ENCODE results near the gene ITPR1. TPM values are rescaled to one million over a fixed set of nuclear protein-coding genes. Genes with fewer than 3 reads are reported as not detected.
"Not testable (repeated sequence)": the region's sequence is repeated elsewhere in the genome, so short reads cannot be mapped to it uniquely, and the experiment has no call there.

The ITPR1 gene
- total RNA-seq, 1 experiment from 2014 or later, result 16.7 TPM

DNA sequence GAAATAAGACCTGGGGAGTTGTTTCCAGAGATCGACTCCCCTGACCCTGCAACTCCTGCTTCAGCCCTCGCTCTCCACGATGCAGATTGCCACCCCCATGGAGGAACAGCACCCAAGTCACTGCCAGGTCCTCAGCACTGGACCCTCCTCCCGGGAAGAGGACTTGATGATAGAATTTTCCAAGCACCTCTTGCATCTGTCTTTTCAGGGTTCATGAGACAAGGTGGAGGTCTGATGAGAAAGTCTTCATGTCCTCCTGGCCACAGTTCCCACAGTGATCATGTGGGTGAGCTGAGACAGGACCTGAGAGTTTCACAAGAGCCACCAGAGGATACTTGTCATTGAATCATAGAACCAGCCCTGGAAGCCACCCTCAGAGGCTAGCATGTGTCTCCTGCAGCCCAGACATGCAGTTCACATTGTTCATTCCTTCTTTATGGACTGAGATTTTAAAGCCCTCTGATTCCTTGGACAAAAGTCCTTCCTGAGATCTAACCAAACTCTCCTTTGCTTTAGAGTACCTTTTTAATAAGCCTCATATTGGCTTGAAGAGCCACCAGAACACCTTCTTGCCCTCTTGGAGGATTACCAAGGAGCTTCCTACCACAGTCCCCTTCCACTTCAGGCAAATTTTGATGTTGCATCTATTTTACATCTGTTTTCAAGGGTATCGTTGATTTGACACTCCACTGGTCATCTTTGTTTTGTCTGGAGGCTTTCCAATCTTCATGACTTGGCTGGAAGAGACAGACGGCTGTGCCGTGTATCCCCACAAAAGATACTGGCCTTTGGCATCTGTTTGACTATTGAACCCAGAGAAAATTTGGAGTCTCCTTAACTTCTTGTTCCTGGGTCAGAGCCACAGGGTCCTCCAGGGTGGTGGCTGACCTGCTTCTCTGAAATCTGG is 261.3 kb downstream of the ITPR1 start:
- no peak for DNase-seq (ENCODE audit: low read depth)

DNA sequence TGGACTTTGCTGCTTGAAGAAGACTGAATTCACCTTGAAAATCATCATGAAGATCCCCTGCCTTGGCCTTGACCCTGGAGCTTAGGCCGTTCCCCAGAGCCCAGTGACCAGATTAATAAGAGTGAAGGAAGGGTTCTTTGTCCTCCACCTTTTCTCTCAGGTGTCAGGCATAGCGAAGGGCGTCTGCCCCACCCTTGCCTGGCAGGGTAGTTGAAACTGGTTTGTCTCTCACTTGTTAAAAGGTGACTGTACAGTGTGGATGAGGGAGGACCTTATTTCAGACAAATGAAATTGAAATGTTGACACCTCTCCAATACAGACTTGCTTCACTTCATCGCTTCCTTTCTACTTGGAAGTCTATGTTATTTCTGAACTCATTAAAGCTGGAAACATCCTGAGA is 262.4 kb downstream of the ITPR1 start:
- no peak for DNase-seq (ENCODE audit: low read depth)

DNA sequence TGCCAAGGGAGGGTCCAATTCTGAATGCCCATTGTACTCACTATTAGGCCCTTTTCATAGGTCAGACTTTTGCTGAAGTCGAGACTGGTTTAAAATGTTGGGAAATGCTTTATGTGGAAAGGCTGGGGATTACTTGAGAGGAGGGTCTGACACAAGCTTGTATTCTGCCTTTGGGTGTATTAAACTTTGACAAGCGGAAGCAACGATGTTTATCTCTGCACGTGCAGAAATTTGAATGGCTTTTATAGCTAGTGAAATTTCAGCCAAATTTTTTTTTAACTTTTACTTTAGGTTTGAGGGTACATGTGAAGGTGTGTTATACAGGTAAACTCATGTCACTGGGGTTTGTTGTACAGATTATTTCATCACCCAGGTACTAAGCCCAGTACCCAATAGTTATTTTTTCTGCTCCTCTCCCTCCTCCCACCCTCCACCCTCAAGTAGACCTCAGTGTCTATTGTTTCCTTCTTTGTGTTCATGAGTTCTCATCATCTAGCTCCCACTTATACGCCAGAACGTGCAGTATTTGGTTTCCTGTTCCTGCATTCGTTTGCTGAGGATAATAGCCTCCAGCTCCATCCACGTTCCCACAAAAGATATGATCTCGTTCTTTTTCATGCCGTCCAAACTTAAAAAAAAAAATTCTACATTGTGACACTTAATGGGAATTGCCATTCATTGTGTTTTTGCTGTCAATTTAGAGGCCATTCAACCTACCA is 263.1 kb downstream of the ITPR1 start:
- no peak for DNase-seq (ENCODE audit: low read depth)

DNA sequence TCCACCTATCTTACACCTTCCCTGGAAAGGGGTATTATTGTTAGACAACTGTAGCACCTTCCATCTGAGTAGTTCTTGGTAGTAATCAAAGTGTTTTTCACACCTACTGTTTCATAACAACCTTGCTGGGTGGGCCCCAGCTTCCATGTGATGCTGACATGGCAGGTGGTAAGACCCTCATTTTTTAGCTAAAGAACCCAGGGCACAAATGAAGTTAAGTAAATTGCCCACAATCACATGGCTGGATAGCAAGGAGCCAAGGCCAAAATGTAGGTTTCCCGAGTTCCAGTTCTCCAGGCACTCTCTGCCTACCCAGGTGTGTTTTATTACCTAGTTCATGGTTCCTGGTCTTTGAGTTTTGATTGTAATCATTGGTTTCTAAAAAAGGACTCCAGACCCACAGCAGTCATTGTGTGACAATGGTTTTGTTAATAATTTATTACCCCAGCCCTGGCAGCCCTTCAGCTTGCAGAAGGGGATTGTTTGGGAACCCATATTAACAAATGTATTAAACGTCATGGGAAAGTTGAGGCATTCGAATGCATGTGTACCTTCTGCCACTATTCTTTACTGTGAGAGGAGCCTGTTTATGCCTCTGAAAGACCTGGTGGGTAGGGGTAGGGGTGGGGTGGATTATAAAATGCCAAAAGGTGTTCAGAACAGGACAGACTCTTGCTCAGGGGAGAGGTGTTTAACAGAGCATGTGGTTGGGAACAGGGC is 263.9 kb downstream of the ITPR1 start:
- DNase-seq (ENCODE audit: low read depth), result no peak

GRCh38 chr3:4757575-4758248 is 264.6 kb downstream of the ITPR1 start:
- DNase-seq (ENCODE audit: low read depth), result no peak

- no peak for DNase-seq (ENCODE audit: low read depth)
These were observed 265.2 kb downstream of the ITPR1 start for GRCh38 chr3:4758249-4758860.

DNA sequence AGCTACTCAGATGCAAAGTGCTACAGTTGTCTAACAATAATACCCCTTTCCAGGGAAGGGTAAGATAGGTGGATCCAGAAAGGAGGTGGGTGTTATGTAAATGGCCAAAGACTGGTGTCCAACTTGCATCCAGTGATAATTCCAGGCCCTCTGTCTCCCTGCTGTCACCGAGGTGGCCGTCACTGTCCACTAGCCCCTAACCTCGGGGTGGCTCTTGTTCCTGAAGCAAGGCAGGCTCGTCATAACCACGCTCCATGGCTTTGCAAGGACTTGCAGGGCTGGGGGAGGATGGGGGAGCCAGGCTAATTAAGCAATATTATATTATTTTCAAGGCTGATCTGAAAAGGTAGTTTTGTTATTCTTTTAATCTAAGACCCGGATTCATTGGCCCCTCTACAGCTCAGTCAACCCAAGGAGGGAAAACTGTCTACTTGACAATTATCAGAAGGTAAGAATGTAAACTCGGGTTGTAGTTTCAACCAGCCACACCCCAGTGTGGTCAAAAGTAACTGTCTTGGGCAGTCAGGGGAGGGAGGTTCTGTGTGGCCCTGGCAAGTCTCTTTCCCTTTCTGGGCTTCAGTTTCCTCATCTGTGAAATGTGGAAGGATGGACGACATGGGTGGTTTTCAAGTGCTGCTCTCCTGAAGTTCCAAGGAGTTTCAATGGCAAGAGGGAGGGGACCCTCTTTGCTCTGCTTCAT is 266.0 kb downstream of the ITPR1 start:
- DNase-seq (ENCODE audit: low read depth), result no peak

GRCh38 chr3:4759689-4760312 is 266.7 kb downstream of the ITPR1 start:
- DNase-seq (ENCODE audit: low read depth), result no peak

- no peak for DNase-seq (ENCODE audit: low read depth)
These were observed 268.6 kb downstream of the ITPR1 start for GRCh38 chr3:4761759-4762158.

DNA sequence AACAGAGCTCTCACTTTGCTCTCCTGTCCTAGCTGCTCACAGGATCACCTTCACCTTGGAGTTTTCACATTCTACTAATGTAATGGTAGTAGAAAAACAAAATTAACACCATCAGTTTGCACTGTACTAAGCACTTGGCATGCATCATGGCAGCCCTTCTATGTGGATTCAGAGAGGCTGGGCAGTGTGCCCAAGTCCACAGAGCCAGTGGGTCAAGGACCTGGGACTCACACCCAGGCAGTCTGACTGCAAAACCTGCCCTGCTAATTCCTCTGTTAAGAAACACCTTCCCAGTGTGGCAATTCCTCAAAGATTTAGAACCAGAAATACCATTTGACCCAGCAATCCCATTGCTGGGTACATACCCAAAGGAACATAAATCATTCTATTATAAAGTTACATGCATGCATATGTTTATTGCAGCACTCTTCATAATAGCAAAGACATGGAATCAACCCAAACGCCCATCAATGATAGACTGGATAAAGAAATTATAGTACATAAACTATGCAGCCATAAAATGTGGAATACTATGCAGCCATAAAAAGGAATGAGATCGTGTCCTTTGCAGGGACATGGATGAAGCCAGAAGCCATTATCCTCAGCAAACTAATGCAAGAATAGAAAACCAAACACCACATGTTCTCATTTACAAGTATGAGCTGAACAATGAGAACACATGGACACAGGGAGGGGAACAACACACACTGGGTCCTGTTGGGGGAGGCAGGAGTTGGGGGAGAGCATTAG is 269.5 kb downstream of the ITPR1 start:
- DNase-seq (ENCODE audit: low read depth), result not testable (repeated sequence)

GRCh38 chr3:4763604-4764247 is 270.6 kb downstream of the ITPR1 start:
- no peak for DNase-seq (ENCODE audit: low read depth)

DNA sequence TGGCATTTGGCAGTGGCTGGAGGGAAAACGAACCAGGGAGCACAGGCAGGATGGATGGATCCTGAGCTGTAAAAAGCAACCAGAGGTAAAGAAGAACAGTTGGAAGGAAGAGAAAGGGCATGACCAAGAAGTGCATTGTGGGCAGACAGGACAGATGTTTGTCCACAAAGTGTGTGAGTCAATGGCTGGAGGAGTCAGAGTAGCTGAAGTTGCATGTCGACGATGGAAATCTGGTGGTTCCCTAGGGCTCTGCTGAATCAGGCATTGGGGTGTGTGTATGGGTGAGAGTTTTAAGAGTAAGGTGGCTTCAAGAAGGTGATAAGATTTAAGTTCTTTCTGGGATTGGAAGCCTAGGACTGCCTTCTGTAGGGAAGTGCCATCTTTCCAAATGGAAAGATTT is 272.1 kb downstream of the ITPR1 start:
- DNase-seq (ENCODE audit: low read depth), result no peak

DNA sequence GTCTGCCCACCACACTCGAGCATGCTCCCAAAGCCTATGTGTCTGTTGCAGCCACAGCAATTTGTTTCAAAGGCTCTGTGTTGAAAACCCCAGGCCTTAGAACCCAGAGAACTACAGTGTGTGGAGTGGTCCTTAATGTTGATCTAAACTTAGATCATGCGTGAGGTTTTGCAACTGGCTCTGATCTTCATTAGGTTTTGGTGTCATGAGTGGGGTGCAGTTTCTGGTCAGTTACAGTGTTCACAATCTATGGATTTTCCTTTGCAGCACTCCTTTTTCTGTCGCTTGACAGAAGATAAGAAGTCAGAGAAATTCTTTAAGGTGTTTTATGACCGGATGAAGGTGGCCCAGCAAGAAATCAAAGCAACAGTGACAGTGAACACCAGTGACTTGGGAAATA is 273.1 kb downstream of the ITPR1 start:
- no peak for DNase-seq (ENCODE audit: low read depth)

DNA sequence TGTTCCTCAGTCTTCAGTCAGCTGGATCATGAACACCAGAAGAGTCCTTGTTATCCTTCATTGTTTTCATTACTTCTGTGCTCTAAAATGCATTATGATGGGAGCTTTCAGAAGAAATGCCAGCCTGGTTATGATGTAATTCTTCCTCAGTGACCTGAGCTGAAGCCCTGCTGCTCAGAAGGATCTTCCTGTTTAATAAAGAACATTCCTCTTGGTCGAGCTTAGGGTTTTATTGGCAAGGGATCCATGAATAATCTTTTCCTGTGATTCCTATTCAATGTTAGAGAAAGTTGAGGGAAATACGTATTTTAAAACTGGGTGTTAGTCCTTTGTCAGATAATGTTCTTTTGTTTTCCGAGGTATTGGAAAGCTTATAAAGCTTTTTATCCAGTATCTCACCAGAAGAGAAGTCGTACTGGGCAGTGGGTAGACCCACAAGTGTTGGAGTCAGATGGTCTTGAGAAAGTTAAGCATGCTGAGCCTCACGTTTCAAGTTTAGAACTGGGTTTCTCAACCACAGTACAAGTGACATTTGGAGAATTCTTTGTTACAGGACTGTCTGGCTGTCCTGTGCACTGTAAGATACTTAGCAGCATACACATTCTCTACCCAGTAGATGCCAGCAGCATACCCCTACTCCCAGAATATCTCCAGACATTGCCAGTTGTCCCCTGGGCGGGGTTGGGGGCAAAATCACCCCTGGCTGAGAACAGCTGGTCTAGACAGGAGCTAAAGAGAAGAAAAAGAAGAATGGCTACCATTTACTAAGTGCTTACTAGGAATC is 273.8 kb downstream of the ITPR1 start:
- no peak for DNase-seq (ENCODE audit: low read depth)

DNA sequence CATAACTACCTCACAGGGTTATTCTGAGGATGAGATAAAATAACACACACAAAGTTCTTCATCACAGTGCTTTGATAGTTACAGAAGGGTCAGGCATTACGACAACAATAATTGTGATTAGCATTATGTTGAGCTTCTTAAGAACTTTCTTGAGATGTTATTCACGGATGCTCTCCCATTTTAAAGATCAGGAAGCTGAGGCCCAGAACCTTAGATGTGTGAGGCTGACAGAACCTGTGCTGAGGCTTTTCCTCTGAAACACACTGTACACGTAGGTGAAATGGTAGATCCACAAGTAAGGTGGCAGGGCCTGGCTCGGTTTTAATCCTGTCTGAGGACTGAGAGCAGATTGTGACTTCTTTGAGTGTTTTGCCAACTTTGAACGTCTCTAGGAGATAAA is 274.9 kb downstream of the ITPR1 start:
- DNase-seq (ENCODE audit: low read depth), result no peak

GRCh38 chr3:4768521-4768920 is 275.4 kb downstream of the ITPR1 start:
- DNase-seq (ENCODE audit: low read depth), result no peak

- no peak for DNase-seq (ENCODE audit: low read depth)
These were observed 277.4 kb downstream of the ITPR1 start for GRCh38 chr3:4770561-4770960.

GRCh38 chr3:4771243-4771642 is 278.1 kb downstream of the ITPR1 start:
- DNase-seq (ENCODE audit: low read depth), result no peak
